Trophoblast cell (in vitro differentiated cells and primary cell): ENCODE results near the gene TEN1.

Source experiments
- DNase-seq, 2 donors: peaks; one replicate each; pipeline ENCODE4 v3.0.0-alpha.2; 2016
- H2AFZ ChIP-seq: 2 replicates; pipeline ENCODE4 v1.6.1; 2013; ENCODE audit warnings: low read length, moderate library complexity, mild to moderate bottlenecking; ENCODE audit not compliant: insufficient read depth, poor library complexity
- H2AK5ac ChIP-seq: 2 replicates; pipeline ENCODE4 v1.6.1; 2013; ENCODE audit warnings: mild to moderate bottlenecking, low read length
- H2BK120ac ChIP-seq: 2 replicates; pipeline ENCODE4 v1.6.1; 2013; ENCODE audit warnings: low read length, mild to moderate bottlenecking, moderate library complexity; ENCODE audit not compliant: insufficient read depth, poor library complexity
- H2BK12ac ChIP-seq: 2 replicates; pipeline ENCODE4 v1.6.1; 2013; ENCODE audit warnings: mild to moderate bottlenecking, low read length, moderate library complexity
- H2BK5ac ChIP-seq: 2 replicates; pipeline ENCODE4 v1.6.1; 2013; ENCODE audit warnings: low read length, low read depth, moderate library complexity, mild to moderate bottlenecking; ENCODE audit not compliant: poor library complexity
- H3K14ac ChIP-seq: 2 replicates; pipeline ENCODE4 v1.6.1; 2013; ENCODE audit warnings: mild to moderate bottlenecking, low read length
- H3K18ac ChIP-seq: 2 replicates; pipeline ENCODE4 v1.6.1; 2013; ENCODE audit warnings: mild to moderate bottlenecking, low read length
- H3K23ac ChIP-seq: 2 replicates; pipeline ENCODE4 v1.6.1; 2013; ENCODE audit warnings: low read length
- H3K27ac ChIP-seq: 2 replicates; pipeline ENCODE4 v1.5.1; 2013; ENCODE audit warnings: low read depth, mild to moderate bottlenecking, inconsistent platforms, low read length, moderate library complexity
- H3K27me3 ChIP-seq: 2 replicates; pipeline ENCODE4 v1.6.1; 2013; ENCODE audit warnings: inconsistent platforms, mild to moderate bottlenecking, low read length, moderate library complexity; ENCODE audit not compliant: insufficient read depth
- H3K36me3 ChIP-seq, 2 experiments: 1 replicate in 1 of 2; 2 replicates in 1 of 2; pipeline ENCODE4 v1.6.1; 2013; ENCODE audit warnings: low read length in 2 of 2, mild to moderate bottlenecking in 2 of 2, moderate library complexity in 1 of 2; ENCODE audit not compliant: insufficient read depth in 2 of 2, control insufficient read depth in 1 of 2
- H3K4ac ChIP-seq: 2 replicates; pipeline ENCODE4 v1.6.1; 2013; ENCODE audit warnings: low read depth, mild to moderate bottlenecking, low read length, moderate library complexity
- H3K4me1 ChIP-seq, 2 experiments: 1 replicate in 1 of 2; 2 replicates in 1 of 2; pipeline ENCODE4 v1.6.1; 2013; ENCODE audit warnings: low read length in 2 of 2, mild to moderate bottlenecking in 2 of 2, moderate library complexity in 1 of 2; ENCODE audit not compliant: insufficient read depth in 2 of 2, control insufficient read depth in 1 of 2
- H3K4me2 ChIP-seq: 2 replicates; pipeline ENCODE4 v1.6.1; 2013; ENCODE audit warnings: inconsistent platforms, mild to moderate bottlenecking, low read length, moderate library complexity
- H3K4me3 ChIP-seq: 2 replicates; pipeline ENCODE4 v1.5.1; 2013; ENCODE audit warnings: mild to moderate bottlenecking, low read depth, low read length, inconsistent platforms
- H3K79me1 ChIP-seq: one replicate; pipeline ENCODE4 v1.6.1; 2013; ENCODE audit warnings: low read length
- H3K79me2 ChIP-seq: 2 replicates; pipeline ENCODE4 v1.6.1; 2013; ENCODE audit warnings: low read length, mild to moderate bottlenecking; ENCODE audit not compliant: control insufficient read depth, insufficient read depth, poor library complexity
- H3K9ac ChIP-seq: 2 replicates; pipeline ENCODE4 v1.6.1; 2013; ENCODE audit warnings: mild to moderate bottlenecking, low read length
- H3K9me3 ChIP-seq: 2 replicates; pipeline ENCODE4 v1.6.1; 2013; ENCODE audit warnings: low read depth, mild to moderate bottlenecking, control low read depth, inconsistent platforms, low read length; ENCODE audit not compliant: insufficient read depth
- H4K12ac ChIP-seq: 2 replicates; pipeline ENCODE4 v1.6.1; 2013; ENCODE audit warnings: low read depth, mild to moderate bottlenecking, low read length, moderate library complexity
- H4K8ac ChIP-seq: 2 replicates; pipeline ENCODE4 v1.6.1; 2013; ENCODE audit warnings: low read depth, mild to moderate bottlenecking, low read length, moderate library complexity
- H4K91ac ChIP-seq: one replicate; pipeline ENCODE4 v1.6.1; 2013; ENCODE audit warnings: low read depth, mild to moderate bottlenecking, low read length, moderate library complexity
- WGBS: extraction: QIAGEN DNeasy Blood & Tissue Kit; methylation state at CpG from one replicate; pipeline ENCODE4 v1.1.7; 2013; ENCODE audit warnings: missing lambda C conversion rate; ENCODE audit not compliant: insufficient read length, insufficient coverage; ENCODE audit errors: extremely low coverage; 5-methylcytosine and 5-hydroxymethylcytosine counted together

The TEN1 gene

GRCh38 chr17:75983501-75984181, 4.6 kb downstream of the TEN1 start:
- Histone ChIP-seq H3K23ac (no peak overlapping the region), H4K12ac (no peak overlapping the region), H3K79me1 (peaks cover 28% of the 10 kb centered on the region), H3K4me2 (peak overlapping the region; percentile 38), H3K9ac (no peak overlapping the region), H2AFZ (no peak overlapping the region), H3K9me3 (no peaks in the 10 kb centered on the region), H2BK5ac (peak overlapping the region; percentile 81), H3K36me3 (no peaks in the 10 kb centered on the region), H2BK120ac (peak overlapping the region; percentile 78), H4K91ac (peak overlapping the region; percentile 78), H3K4me1 (peaks cover 22 to 28% of the 10 kb centered on the region in 2 experiments), H3K4me3 (no peak overlapping the region), H3K14ac (peak overlapping the region; percentile 58), H3K4ac (no peak overlapping the region), H3K27me3 (no peaks in the 10 kb centered on the region), H2BK12ac (peak overlapping the region; percentile 74), H3K27ac (peak overlapping the region; percentile 87), H3K18ac (no peak overlapping the region), H3K79me2 (peaks cover 16% of the 10 kb centered on the region), H4K8ac (no peak overlapping the region), H2AK5ac (no peak overlapping the region)
- DNase-seq, result peak; percentile 86 to 87
- WGBS, result no CpG with 5 or more reads among the region's 6 CpGs

GRCh38 chr17:75985986-75986385, 6.9 kb downstream of the TEN1 start:
- WGBS, result no CpG with 5 or more reads among the region's 4 CpGs
- Histone ChIP-seq H4K8ac (no peak overlapping the region), H4K91ac (no peak overlapping the region), H3K27ac (no peak overlapping the region), H3K4me1 (peaks cover 13 to 20% of the 10 kb centered on the region in 2 experiments), H3K27me3 (no peaks in the 10 kb centered on the region), H3K14ac (no peak overlapping the region), H3K4me3 (no peak overlapping the region), H3K4ac (no peak overlapping the region), H2BK5ac (no peak overlapping the region), H3K18ac (no peak overlapping the region), H3K4me2 (no peak overlapping the region), H3K9ac (no peak overlapping the region), H3K9me3 (no peaks in the 10 kb centered on the region), H2BK120ac (no peak overlapping the region), H3K23ac (no peak overlapping the region), H3K79me1 (peaks cover 12% of the 10 kb centered on the region), H2AFZ (no peak overlapping the region), H3K36me3 (peaks cover 0 to 6% of the 10 kb centered on the region in 2 experiments), H2AK5ac (no peak overlapping the region), H3K79me2 (peaks cover 3% of the 10 kb centered on the region), H4K12ac (no peak overlapping the region), H2BK12ac (no peak overlapping the region)
- DNase-seq, result peak; percentile 75 to 94

GRCh38 chr17:75987041-75987440, 8.0 kb downstream of the TEN1 start:
- no peak overlapping the region for H3K23ac ChIP-seq
- H3K4me2 ChIP-seq, result no peak overlapping the region
- no peak overlapping the region for H3K4me3 ChIP-seq
- no peak for DNase-seq
- no peaks in the 10 kb centered on the region for H3K79me2 ChIP-seq
- no peak overlapping the region for H2BK12ac ChIP-seq
- no peak overlapping the region for H3K18ac ChIP-seq
- no peak overlapping the region for H4K12ac ChIP-seq
- no peak overlapping the region for H4K8ac ChIP-seq
- H2BK5ac ChIP-seq, result no peak overlapping the region
- H3K27me3 ChIP-seq, result no peaks in the 10 kb centered on the region
- no peak overlapping the region for H3K9ac ChIP-seq
- H2AK5ac ChIP-seq, result no peak overlapping the region
- peaks cover 7 to 13% of the 10 kb centered on the region in 2 experiments for H3K4me1 ChIP-seq
- H2BK120ac ChIP-seq, result no peak overlapping the region
- no peak overlapping the region for H3K27ac ChIP-seq
- H3K36me3 ChIP-seq, result peaks cover 7 to 11% of the 10 kb centered on the region in 2 experiments
- no CpG with 5 or more reads among the region's 4 CpGs for WGBS
- no peak overlapping the region for H2AFZ ChIP-seq
- no peak overlapping the region for H3K14ac ChIP-seq
- peaks cover 3% of the 10 kb centered on the region for H3K9me3 ChIP-seq
- no peak overlapping the region for H4K91ac ChIP-seq
- H3K79me1 ChIP-seq, result peaks cover 2% of the 10 kb centered on the region
- H3K4ac ChIP-seq, result no peak overlapping the region

- WGBS, result no CpG with 5 or more reads among the region's 9 CpGs
- Histone ChIP-seq H3K4me1 (no peaks in the 10 kb centered on the region), H3K79me2 (no peaks in the 10 kb centered on the region), H3K4me3 (peak overlapping the region; percentile 20), H2AFZ (no peak overlapping the region), H4K8ac (no peak overlapping the region), H4K91ac (no peak overlapping the region), H2BK12ac (no peak overlapping the region), H2BK5ac (no peak overlapping the region), H3K4me2 (no peak overlapping the region), H3K79me1 (no peaks in the 10 kb centered on the region), H2AK5ac (no peak overlapping the region), H3K23ac (no peak overlapping the region), H3K18ac (no peak overlapping the region), H3K9me3 (peaks cover 3% of the 10 kb centered on the region), H2BK120ac (no peak overlapping the region), H3K36me3 (peaks cover 14 to 17% of the 10 kb centered on the region in 2 experiments), H3K27ac (no peak overlapping the region), H4K12ac (no peak overlapping the region), H3K14ac (no peak overlapping the region), H3K9ac (no peak overlapping the region), H3K27me3 (no peaks in the 10 kb centered on the region), H3K4ac (no peak overlapping the region)
- DNase-seq, result no peak
Measured at GRCh38 chr17:75991396-75991795, 12.4 kb downstream of the TEN1 start.
